Measurements from ENCODE around the gene FBLN5. TPM values are rescaled to one million over a fixed set of nuclear protein-coding genes. Genes with fewer than 3 reads are reported as not detected.
"Not testable (repeated sequence)": the region's sequence is repeated elsewhere in the genome, so short reads cannot be mapped to it uniquely, and the experiment has no call there.

The FBLN5 gene
- total and polyA plus RNA-seq, 2 experiments from 2014 or later = 157 to 337 TPM

- Histone ChIP-seq H3K79me2 (no peaks in the 10 kb centered on the region), H3K4me2 (no peak overlapping the region), H3K4me3 (no peak overlapping the region), H3K9me2 (replicated peaks; ENCODE audit: insufficient read depth) (no peaks in the 10 kb centered on the region), H4K20me1 (ENCODE audit: insufficient read depth, poor library complexity, severe bottlenecking) (no peaks in the 10 kb centered on the region), H3K27ac (no peak overlapping the region), H2AFZ (no peak overlapping the region), H3K4me1 (ENCODE audit: insufficient read depth) (peaks cover 5% of the 10 kb centered on the region), H3K27me3 (no peaks in the 10 kb centered on the region), H3K36me3 (replicated peaks; ENCODE audit: insufficient read depth, low read depth) (no peaks in the 10 kb centered on the region), H3K9me3 (ENCODE audit: low read depth) (no peaks in the 10 kb centered on the region)
- DNase-seq (ENCODE audit: low spot score) = no peak
- TF ChIP-seq CTCF (IDR thresholded peaks at IDR 0.05; ENCODE audit: poor library complexity) = no peak
- no peak for TF ChIP-seq EZH2phosphoT487 (IDR thresholded peaks at IDR 0.05; ENCODE audit: low read depth, severe bottlenecking, unreplicated experiment)
- no peak for TF ChIP-seq EZH2 (IDR thresholded peaks at IDR 0.05; ENCODE audit: borderline replicate concordance)
- 87% methylated on average over 4 of the region's 4 CpGs for WGBS (ENCODE audit: low lambda C conversion rate, missing lambda C conversion rate)
Observed at GRCh38 chr14:91899806-91900205, 47.7 kb downstream of the FBLN5 start.

GRCh38 chr14:91899213-91899612, 48.3 kb downstream of the FBLN5 start:
- TF ChIP-seq CTCF (IDR thresholded peaks at IDR 0.05; ENCODE audit: poor library complexity) (no peak), EZH2 (IDR thresholded peaks at IDR 0.05; ENCODE audit: borderline replicate concordance) (no peak)
- Histone ChIP-seq H3K4me3 (no peak overlapping the region), H3K27me3 (no peaks in the 10 kb centered on the region), H4K20me1 (ENCODE audit: insufficient read depth, poor library complexity, severe bottlenecking) (no peaks in the 10 kb centered on the region), H3K4me1 (ENCODE audit: insufficient read depth) (peaks cover 5% of the 10 kb centered on the region), H3K4me2 (no peak overlapping the region), H3K79me2 (no peaks in the 10 kb centered on the region), H3K27ac (no peak overlapping the region), H2AFZ (no peak overlapping the region), H3K9me2 (replicated peaks; ENCODE audit: insufficient read depth) (no peaks in the 10 kb centered on the region), H3K9me3 (ENCODE audit: low read depth) (no peaks in the 10 kb centered on the region), H3K36me3 (replicated peaks; ENCODE audit: insufficient read depth, low read depth) (no peaks in the 10 kb centered on the region)
- no peak for DNase-seq (ENCODE audit: low spot score)
- 89% methylated on average over 4 of the region's 4 CpGs for WGBS (ENCODE audit: low lambda C conversion rate, missing lambda C conversion rate)

GRCh38 chr14:91898372-91898771, 49.1 kb downstream of the FBLN5 start:
- H3K36me3 ChIP-seq (replicated peaks; ENCODE audit: insufficient read depth, low read depth) = no peaks in the 10 kb centered on the region
- no peak overlapping the region for H3K4me2 ChIP-seq
- no peak for DNase-seq (ENCODE audit: low spot score)
- no peak overlapping the region for H3K27ac ChIP-seq
- no peak overlapping the region for H2AFZ ChIP-seq
- no peaks in the 10 kb centered on the region for H3K9me2 ChIP-seq (replicated peaks; ENCODE audit: insufficient read depth)
- WGBS (ENCODE audit: low lambda C conversion rate, missing lambda C conversion rate) = 94% methylated on average over 5 of the region's 5 CpGs
- no peak for TF ChIP-seq EZH2 (IDR thresholded peaks at IDR 0.05; ENCODE audit: borderline replicate concordance)
- no peak for TF ChIP-seq EZH2phosphoT487 (IDR thresholded peaks at IDR 0.05; ENCODE audit: low read depth, severe bottlenecking, unreplicated experiment)
- TF ChIP-seq CTCF (IDR thresholded peaks at IDR 0.05; ENCODE audit: poor library complexity) = no peak
- H3K27me3 ChIP-seq = no peaks in the 10 kb centered on the region
- no peaks in the 10 kb centered on the region for H3K9me3 ChIP-seq (ENCODE audit: low read depth)
- H3K4me3 ChIP-seq = no peak overlapping the region
- H3K79me2 ChIP-seq = no peaks in the 10 kb centered on the region
- H3K4me1 ChIP-seq (ENCODE audit: insufficient read depth) = peaks cover 5% of the 10 kb centered on the region
- no peaks in the 10 kb centered on the region for H4K20me1 ChIP-seq (ENCODE audit: insufficient read depth, poor library complexity, severe bottlenecking)

GRCh38 chr14:91897716-91898115, 49.8 kb downstream of the FBLN5 start:
- not testable (repeated sequence) for H3K4me2 ChIP-seq

More at GRCh38 chr14:91897716-91898115, 49.8 kb downstream of the FBLN5 start:
- H3K36me3 ChIP-seq (replicated peaks; ENCODE audit: insufficient read depth, low read depth); H3K4me3 ChIP-seq; H3K4me1 ChIP-seq (ENCODE audit: insufficient read depth); H2AFZ ChIP-seq; H3K9me2 ChIP-seq (replicated peaks; ENCODE audit: insufficient read depth); H3K9me3 ChIP-seq (ENCODE audit: low read depth); DNase-seq (ENCODE audit: low spot score); H3K79me2 ChIP-seq; H4K20me1 ChIP-seq (ENCODE audit: insufficient read depth, poor library complexity, severe bottlenecking); H3K27me3 ChIP-seq; H3K27ac ChIP-seq: not testable (repeated sequence)
- WGBS (ENCODE audit: low lambda C conversion rate, missing lambda C conversion rate) = 90% methylated on average over 5 of the region's 5 CpGs

Measured in hepatocyte (in vitro differentiated cells).